Measurements from ENCODE around the gene CHAMP1.

The CHAMP1 gene

GRCh38 chr13:114314074-114314912 is at the start of gene CHAMP1:
Gene CHAMP1, plus strand, starts transcription at chr13:114314503. Its CDS starts 9,340 bp downstream, at chr13:114323843.
- ATAC-seq = peak; percentile 90
- Mint-ChIP-seq H3K4me3 (peak within 1 kb of the TSS; percentile 82), H3K9me3 (no peaks in the 10 kb centered on the region), H3K4me1 (peaks cover 26% of the 10 kb centered on the region), H3K27ac (peak within 1 kb of the TSS; percentile 96), H3K36me3 (peaks cover 48% of the 10 kb centered on the region)
- peak; percentile 87 to 97 for DNase-seq (ENCODE audit: low spot score in 2 of 2)

GRCh38 chr13:114264886-114265611 is 49.3 kb upstream of the CHAMP1 start:
- no peaks in the 10 kb centered on the region for H3K9me3 Mint-ChIP-seq
- peaks cover 87% of the 10 kb centered on the region for H3K36me3 Mint-ChIP-seq
- no peak for DNase-seq (ENCODE audit: low spot score in 2 of 2)
- H3K4me1 Mint-ChIP-seq = peaks cover 66% of the 10 kb centered on the region
- H3K27ac Mint-ChIP-seq = peak overlapping the region; percentile 40
- ATAC-seq = no peak
- no peak overlapping the region for H3K4me3 Mint-ChIP-seq

- peaks cover 61% of the 10 kb centered on the region for H3K4me1 Mint-ChIP-seq
- peaks cover 87% of the 10 kb centered on the region for H3K36me3 Mint-ChIP-seq
- no peak for ATAC-seq
- no peak overlapping the region for H3K4me3 Mint-ChIP-seq
- DNase-seq (ENCODE audit: low spot score in 2 of 2) = no peak
- peak overlapping the region; percentile 40 for H3K27ac Mint-ChIP-seq
- no peaks in the 10 kb centered on the region for H3K9me3 Mint-ChIP-seq
Measured at GRCh38 chr13:114266241-114266640, 48.1 kb upstream of the CHAMP1 start.

GRCh38 chr13:114268344-114269280 is 45.7 kb upstream of the CHAMP1 start:
- peaks cover 41% of the 10 kb centered on the region for H3K4me1 Mint-ChIP-seq
- ATAC-seq (peak; percentile 85), DNase-seq (ENCODE audit: low spot score in 2 of 2) (no peak)
- peak overlapping the region; percentile 79 for H3K27ac Mint-ChIP-seq
- peak overlapping the region; percentile 44 for H3K4me3 Mint-ChIP-seq
- peaks cover 87% of the 10 kb centered on the region for H3K36me3 Mint-ChIP-seq
- no peaks in the 10 kb centered on the region for H3K9me3 Mint-ChIP-seq

GRCh38 chr13:114269281-114269770 is 45.0 kb upstream of the CHAMP1 start:
- peaks cover 87% of the 10 kb centered on the region for H3K36me3 Mint-ChIP-seq
- DNase-seq (ENCODE audit: low spot score in 2 of 2) (no peak), ATAC-seq (peak; percentile 73)
- peaks cover 36% of the 10 kb centered on the region for H3K4me1 Mint-ChIP-seq
- peak overlapping the region; percentile 79 for H3K27ac Mint-ChIP-seq
- peak overlapping the region; percentile 44 for H3K4me3 Mint-ChIP-seq
- no peaks in the 10 kb centered on the region for H3K9me3 Mint-ChIP-seq

GRCh38 chr13:114272977-114273376 is 41.3 kb upstream of the CHAMP1 start:
- ATAC-seq (no peak), DNase-seq (ENCODE audit: low spot score in 2 of 2) (no peak)
- no peaks in the 10 kb centered on the region for H3K9me3 Mint-ChIP-seq
- H3K27ac Mint-ChIP-seq = no peak overlapping the region
- H3K4me1 Mint-ChIP-seq = peaks cover 23% of the 10 kb centered on the region
- H3K36me3 Mint-ChIP-seq = peaks cover 86% of the 10 kb centered on the region
- H3K4me3 Mint-ChIP-seq = no peak overlapping the region

GRCh38 chr13:114275304-114275703 is 39.0 kb upstream of the CHAMP1 start:
- ATAC-seq (no peak), DNase-seq (ENCODE audit: low spot score in 2 of 2) (no peak)
- Mint-ChIP-seq H3K4me3 (no peak overlapping the region), H3K36me3 (peaks cover 86% of the 10 kb centered on the region), H3K9me3 (no peaks in the 10 kb centered on the region), H3K27ac (no peak overlapping the region), H3K4me1 (peaks cover 15% of the 10 kb centered on the region)

GRCh38 chr13:114279146-114279545 is 35.2 kb upstream of the CHAMP1 start:
- H3K4me3 Mint-ChIP-seq = no peak overlapping the region
- ATAC-seq = no peak
- H3K36me3 Mint-ChIP-seq = peaks cover 73% of the 10 kb centered on the region
- peaks cover 26% of the 10 kb centered on the region for H3K4me1 Mint-ChIP-seq
- no peak overlapping the region for H3K27ac Mint-ChIP-seq
- no peak for DNase-seq (ENCODE audit: low spot score in 2 of 2)
- H3K9me3 Mint-ChIP-seq = no peaks in the 10 kb centered on the region

GRCh38 chr13:114279758-114280355 is 34.4 kb upstream of the CHAMP1 start:
- H3K27ac Mint-ChIP-seq = peak overlapping the region; percentile 98
- H3K36me3 Mint-ChIP-seq = peaks cover 73% of the 10 kb centered on the region
- ATAC-seq (no peak), DNase-seq (ENCODE audit: low spot score in 2 of 2) (no peak)
- no peaks in the 10 kb centered on the region for H3K9me3 Mint-ChIP-seq
- H3K4me3 Mint-ChIP-seq = peak overlapping the region; percentile 88
- H3K4me1 Mint-ChIP-seq = peaks cover 29% of the 10 kb centered on the region

- peak within 1 kb of the TSS; percentile 88 for H3K4me3 Mint-ChIP-seq
- peak within 1 kb of the TSS; percentile 98 for H3K27ac Mint-ChIP-seq
- DNase-seq (ENCODE audit: low spot score in 2 of 2) (peak; percentile 93 to 97), ATAC-seq (peak; percentile 89)
- peaks cover 75% of the 10 kb centered on the region for H3K36me3 Mint-ChIP-seq
- peaks cover 34% of the 10 kb centered on the region for H3K4me1 Mint-ChIP-seq
- no peaks in the 10 kb centered on the region for H3K9me3 Mint-ChIP-seq
Measured at GRCh38 chr13:114281351-114282040, 32.8 kb upstream of the CHAMP1 start, which contains the start of gene UPF3A. Gene UPF3A, plus strand, starts transcription at chr13:114281601. Its CDS starts 39 bp downstream, at chr13:114281640.

GRCh38 chr13:114282041-114282670 is 32.1 kb upstream of the CHAMP1 start:
- ATAC-seq (peak; percentile 82), DNase-seq (ENCODE audit: low spot score in 2 of 2) (peak; percentile 36 to 73)
- Mint-ChIP-seq H3K9me3 (no peaks in the 10 kb centered on the region), H3K4me1 (peaks cover 34% of the 10 kb centered on the region), H3K4me3 (peak overlapping the region; percentile 88), H3K36me3 (peaks cover 75% of the 10 kb centered on the region), H3K27ac (peak overlapping the region; percentile 98)

- no peaks in the 10 kb centered on the region for H3K9me3 Mint-ChIP-seq
- DNase-seq (ENCODE audit: low spot score in 2 of 2) = no peak
- peaks cover 43% of the 10 kb centered on the region for H3K4me1 Mint-ChIP-seq
- H3K4me3 Mint-ChIP-seq = peak overlapping the region; percentile 88
- peaks cover 78% of the 10 kb centered on the region for H3K36me3 Mint-ChIP-seq
- ATAC-seq = no peak
- H3K27ac Mint-ChIP-seq = peak overlapping the region; percentile 64
Measured at GRCh38 chr13:114283576-114283975, 30.7 kb upstream of the CHAMP1 start.

GRCh38 chr13:114284680-114285079 is 29.6 kb upstream of the CHAMP1 start:
- no peak for ATAC-seq
- DNase-seq (ENCODE audit: low spot score in 2 of 2) = no peak
- H3K9me3 Mint-ChIP-seq = no peaks in the 10 kb centered on the region
- peaks cover 44% of the 10 kb centered on the region for H3K4me1 Mint-ChIP-seq
- H3K4me3 Mint-ChIP-seq = no peak overlapping the region
- peaks cover 86% of the 10 kb centered on the region for H3K36me3 Mint-ChIP-seq
- H3K27ac Mint-ChIP-seq = peak overlapping the region; percentile 57
